ENCODE measurements around the gene TBKBP1.

TBKBP1 gene

GRCh38 chr17:47697906-47698711 lies 4.1 kb downstream of the TBKBP1 start:
- ChIA-PET CTCF (interaction anchor here (0.8 to 8.7 kb wide), 12 partner anchors 8 to 193 kb away, joined by 3 to 118 read pairs (median 6); partner anchors contain the start of gene TBX21), POLR2A (interaction anchor here (0.5 to 1.6 kb wide), 2 partner anchors 12 to 20 kb away, joined by 3 to 4 read pairs; no protein-coding TSS in a partner anchor)
- H3K9me3 ChIP-seq (ENCODE audit: control extremely low read depth in 1 of 5, control insufficient read depth in 4 of 5, insufficient read depth in 2 of 5, low read depth in 1 of 5, low read length in 4 of 5), result no peaks in the 10 kb centered on the region
- H3K4me3 ChIP-seq (ENCODE audit: control insufficient read depth in 1 of 7, extremely low read depth in 1 of 7, insufficient read depth in 4 of 7, low read depth in 2 of 7, low read length in 6 of 7), result no peak overlapping the region
- DNase-seq, result no peak
- 63% methylated on average over 5 of the region's 9 CpGs for WGBS (ENCODE audit: insufficient coverage)
- H3K27ac ChIP-seq (ENCODE audit: insufficient read depth in 1 of 2, low read depth in 1 of 2, low read length in 2 of 2, poor library complexity in 1 of 2, severe bottlenecking in 2 of 2), result no peak overlapping the region
- no peaks in the 10 kb centered on the region for H3K27me3 ChIP-seq (replicated peaks in 2 of 5; ENCODE audit: control insufficient read depth in 4 of 5, insufficient read depth in 5 of 5, low read length in 4 of 5)
- peaks cover 0 to 13% (median 4%) of the 10 kb centered on the region in 4 experiments for H3K36me3 ChIP-seq (ENCODE audit: control insufficient read depth in 4 of 4, insufficient read depth in 4 of 4, low read length in 3 of 4)
- H3K4me1 ChIP-seq (ENCODE audit: control extremely low read depth in 1 of 4, control insufficient read depth in 4 of 4, insufficient read depth in 4 of 4, low read length in 3 of 4), result peaks cover 3 to 51% (median 42%) of the 10 kb centered on the region in 4 experiments

GRCh38 chr17:47698749-47699535 lies 5.0 kb downstream of the TBKBP1 start:
- Histone ChIP-seq H3K27ac (ENCODE audit: insufficient read depth in 1 of 2, low read depth in 1 of 2, low read length in 2 of 2, poor library complexity in 1 of 2, severe bottlenecking in 2 of 2) (no peak overlapping the region), H3K9me3 (ENCODE audit: control extremely low read depth in 1 of 5, control insufficient read depth in 4 of 5, insufficient read depth in 2 of 5, low read depth in 1 of 5, low read length in 4 of 5) (no peaks in the 10 kb centered on the region), H3K4me3 (ENCODE audit: control insufficient read depth in 1 of 7, extremely low read depth in 1 of 7, insufficient read depth in 4 of 7, low read depth in 2 of 7, low read length in 6 of 7) (no peak overlapping the region), H3K4me1 (ENCODE audit: control extremely low read depth in 1 of 4, control insufficient read depth in 4 of 4, insufficient read depth in 4 of 4, low read length in 3 of 4) (peaks cover 5 to 54% (median 45%) of the 10 kb centered on the region in 4 experiments), H3K36me3 (ENCODE audit: control insufficient read depth in 4 of 4, insufficient read depth in 4 of 4, low read length in 3 of 4) (peaks cover 0 to 13% (median 4%) of the 10 kb centered on the region in 4 experiments), H3K27me3 (replicated peaks in 2 of 5; ENCODE audit: control insufficient read depth in 4 of 5, insufficient read depth in 5 of 5, low read length in 4 of 5) (no peaks in the 10 kb centered on the region)
- ChIA-PET CTCF (interaction anchor here (0.7 to 8.7 kb wide), 15 partner anchors 9 to 103 kb away, joined by 3 to 118 read pairs (median 4); partner anchors contain the start of gene TBX21), POLR2A (interaction anchor here (0.5 to 1.6 kb wide), 2 partner anchors 11 to 19 kb away, joined by 3 to 4 read pairs; no protein-coding TSS in a partner anchor)
- peak in 2 of 3 donors; percentile 62 to 70 for DNase-seq
- WGBS (ENCODE audit: insufficient coverage), result 72% methylated on average over 24 of the region's 25 CpGs

- ChIA-PET CTCF (interaction anchor here (0.7 to 8.7 kb wide), 12 partner anchors 8 to 102 kb away, joined by 3 to 118 read pairs (median 4); partner anchors contain the start of gene TBX21), POLR2A (interaction anchor here (1.6 kb wide), 1 partner anchor 19 kb away, joined by 4 read pairs; no protein-coding TSS in a partner anchor)
- DNase-seq, result no peak
- Histone ChIP-seq H3K4me1 (ENCODE audit: control extremely low read depth in 1 of 4, control insufficient read depth in 4 of 4, insufficient read depth in 4 of 4, low read length in 3 of 4) (peaks cover 5 to 59% (median 50%) of the 10 kb centered on the region in 4 experiments), H3K27me3 (replicated peaks in 2 of 5; ENCODE audit: control insufficient read depth in 4 of 5, insufficient read depth in 5 of 5, low read length in 4 of 5) (no peaks in the 10 kb centered on the region), H3K9me3 (ENCODE audit: control extremely low read depth in 1 of 5, control insufficient read depth in 4 of 5, insufficient read depth in 2 of 5, low read depth in 1 of 5, low read length in 4 of 5) (no peaks in the 10 kb centered on the region), H3K36me3 (ENCODE audit: control insufficient read depth in 4 of 4, insufficient read depth in 4 of 4, low read length in 3 of 4) (peaks cover 0 to 13% (median 4%) of the 10 kb centered on the region in 4 experiments), H3K4me3 (ENCODE audit: control insufficient read depth in 1 of 7, extremely low read depth in 1 of 7, insufficient read depth in 4 of 7, low read depth in 2 of 7, low read length in 6 of 7) (no peak overlapping the region), H3K27ac (ENCODE audit: insufficient read depth in 1 of 2, low read depth in 1 of 2, low read length in 2 of 2, poor library complexity in 1 of 2, severe bottlenecking in 2 of 2) (no peak overlapping the region)
- WGBS (ENCODE audit: insufficient coverage), result 100% methylated on average over 4 of the region's 4 CpGs
Observed at GRCh38 chr17:47699536-47699840, 5.5 kb downstream of the TBKBP1 start.

GRCh38 chr17:47700471-47701449 lies 6.8 kb downstream of the TBKBP1 start:
- no peaks in the 10 kb centered on the region for H3K9me3 ChIP-seq (ENCODE audit: control extremely low read depth in 1 of 5, control insufficient read depth in 4 of 5, insufficient read depth in 2 of 5, low read depth in 1 of 5, low read length in 4 of 5)
- peaks cover 0 to 13% (median 4%) of the 10 kb centered on the region in 4 experiments for H3K36me3 ChIP-seq (ENCODE audit: control insufficient read depth in 4 of 4, insufficient read depth in 4 of 4, low read length in 3 of 4)
- no peak overlapping the region for H3K27ac ChIP-seq (ENCODE audit: insufficient read depth in 1 of 2, low read depth in 1 of 2, low read length in 2 of 2, poor library complexity in 1 of 2, severe bottlenecking in 2 of 2)
- no peak for DNase-seq
- CTCF ChIA-PET, result interaction anchor here (0.5 to 8.7 kb wide), 8 partner anchors 10 to 361 kb away, joined by 3 to 118 read pairs (median 7); partner anchors contain the start of gene TBX21
- H3K4me1 ChIP-seq (ENCODE audit: control extremely low read depth in 1 of 4, control insufficient read depth in 4 of 4, insufficient read depth in 4 of 4, low read length in 3 of 4), result peaks cover 5 to 62% (median 51%) of the 10 kb centered on the region in 4 experiments
- H3K4me3 ChIP-seq (ENCODE audit: control insufficient read depth in 1 of 7, extremely low read depth in 1 of 7, insufficient read depth in 4 of 7, low read depth in 2 of 7, low read length in 6 of 7), result no peak overlapping the region
- WGBS (ENCODE audit: insufficient coverage), result 98% methylated on average over 5 of the region's 13 CpGs
- H3K27me3 ChIP-seq (replicated peaks in 2 of 5; ENCODE audit: control insufficient read depth in 4 of 5, insufficient read depth in 5 of 5, low read length in 4 of 5), result no peaks in the 10 kb centered on the region
- POLR2A ChIA-PET, result no interaction called here

GRCh38 chr17:47701608-47702007 lies 7.6 kb downstream of the TBKBP1 start:
- H3K27ac ChIP-seq (ENCODE audit: insufficient read depth in 1 of 2, low read depth in 1 of 2, low read length in 2 of 2, poor library complexity in 1 of 2, severe bottlenecking in 2 of 2), result no peak overlapping the region
- peaks cover 0 to 13% (median 4%) of the 10 kb centered on the region in 4 experiments for H3K36me3 ChIP-seq (ENCODE audit: control insufficient read depth in 4 of 4, insufficient read depth in 4 of 4, low read length in 3 of 4)
- no peak for DNase-seq
- CTCF ChIA-PET, result interaction anchor here (0.6 to 8.7 kb wide), 7 partner anchors 11 to 41 kb away, joined by 3 to 118 read pairs (median 9); partner anchors contain the start of gene TBX21
- H3K9me3 ChIP-seq (ENCODE audit: control extremely low read depth in 1 of 5, control insufficient read depth in 4 of 5, insufficient read depth in 2 of 5, low read depth in 1 of 5, low read length in 4 of 5), result no peaks in the 10 kb centered on the region
- no peaks in the 10 kb centered on the region for H3K27me3 ChIP-seq (replicated peaks in 2 of 5; ENCODE audit: control insufficient read depth in 4 of 5, insufficient read depth in 5 of 5, low read length in 4 of 5)
- WGBS (ENCODE audit: insufficient coverage), result 100% methylated on average over 2 of the region's 4 CpGs
- peaks cover 5 to 62% (median 51%) of the 10 kb centered on the region in 4 experiments for H3K4me1 ChIP-seq (ENCODE audit: control extremely low read depth in 1 of 4, control insufficient read depth in 4 of 4, insufficient read depth in 4 of 4, low read length in 3 of 4)
- POLR2A ChIA-PET, result no interaction called here
- H3K4me3 ChIP-seq (ENCODE audit: control insufficient read depth in 1 of 7, extremely low read depth in 1 of 7, insufficient read depth in 4 of 7, low read depth in 2 of 7, low read length in 6 of 7), result no peak overlapping the region

GRCh38 chr17:47702391-47702995 lies 8.5 kb downstream of the TBKBP1 start:
- H3K4me1 ChIP-seq (ENCODE audit: control extremely low read depth in 1 of 4, control insufficient read depth in 4 of 4, insufficient read depth in 4 of 4, low read length in 3 of 4), result peaks cover 5 to 67% (median 56%) of the 10 kb centered on the region in 4 experiments
- DNase-seq, result no peak
- no peaks in the 10 kb centered on the region for H3K9me3 ChIP-seq (ENCODE audit: control extremely low read depth in 1 of 5, control insufficient read depth in 4 of 5, insufficient read depth in 2 of 5, low read depth in 1 of 5, low read length in 4 of 5)
- 68% methylated on average over 9 of the region's 12 CpGs for WGBS (ENCODE audit: insufficient coverage)
- ChIA-PET POLR2A (no interaction called here), CTCF (interaction anchor here (7.7 to 8.7 kb wide), 2 partner anchors 12 to 40 kb away, joined by 102 to 118 read pairs; no protein-coding TSS in a partner anchor)
- peaks cover 0 to 7% (median 2%) of the 10 kb centered on the region in 4 experiments for H3K36me3 ChIP-seq (ENCODE audit: control insufficient read depth in 4 of 4, insufficient read depth in 4 of 4, low read length in 3 of 4)
- no peaks in the 10 kb centered on the region for H3K27me3 ChIP-seq (replicated peaks in 2 of 5; ENCODE audit: control insufficient read depth in 4 of 5, insufficient read depth in 5 of 5, low read length in 4 of 5)
- H3K4me3 ChIP-seq (ENCODE audit: control insufficient read depth in 1 of 7, extremely low read depth in 1 of 7, insufficient read depth in 4 of 7, low read depth in 2 of 7, low read length in 6 of 7), result peak overlapping the region in 1 of 7 experiments; percentile 24
- H3K27ac ChIP-seq (ENCODE audit: insufficient read depth in 1 of 2, low read depth in 1 of 2, low read length in 2 of 2, poor library complexity in 1 of 2, severe bottlenecking in 2 of 2), result no peak overlapping the region
